GM21576 (cell line): Measurements from ENCODE around the gene AHR.

Experiments
- ATAC-seq: cut with Tn5 transposase; IDR thresholded peaks from one replicate; pipeline ENCODE4 v1.9.1; 2021; ENCODE audit warnings: mild to moderate bottlenecking, moderate library complexity; ENCODE audit not compliant: unreplicated experiment

Gene AHR

DNA sequence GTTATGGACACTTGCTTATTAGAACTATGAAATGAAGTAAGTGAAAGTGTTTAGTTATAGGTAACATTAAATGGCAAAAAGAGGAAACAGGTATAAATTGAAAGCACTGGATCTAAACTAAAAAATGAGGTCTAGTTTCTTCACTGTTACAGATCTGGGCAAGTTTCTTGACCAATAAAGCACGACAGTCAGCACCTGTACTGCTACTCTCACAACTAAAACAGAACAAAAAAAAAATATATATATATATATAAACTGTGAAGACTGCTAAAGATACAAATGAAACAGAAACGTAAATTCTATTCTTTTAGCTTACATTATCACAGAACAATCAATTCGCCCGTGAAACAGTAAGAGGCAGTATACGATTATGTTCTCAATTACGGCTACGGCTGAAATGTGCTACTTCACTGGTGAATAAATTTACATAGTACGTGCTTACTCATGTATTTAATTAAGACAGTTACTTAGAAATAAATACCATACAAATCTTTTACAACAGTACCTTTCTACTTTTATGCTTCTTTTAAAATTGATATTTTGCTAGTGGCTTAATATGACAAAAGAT is 4.2 kb downstream of the AHR start:
- peak; percentile 35 for ATAC-seq

GRCh38 chr7:17304926-17305325 is 6.5 kb downstream of the AHR start:
- no peak for ATAC-seq

DNA sequence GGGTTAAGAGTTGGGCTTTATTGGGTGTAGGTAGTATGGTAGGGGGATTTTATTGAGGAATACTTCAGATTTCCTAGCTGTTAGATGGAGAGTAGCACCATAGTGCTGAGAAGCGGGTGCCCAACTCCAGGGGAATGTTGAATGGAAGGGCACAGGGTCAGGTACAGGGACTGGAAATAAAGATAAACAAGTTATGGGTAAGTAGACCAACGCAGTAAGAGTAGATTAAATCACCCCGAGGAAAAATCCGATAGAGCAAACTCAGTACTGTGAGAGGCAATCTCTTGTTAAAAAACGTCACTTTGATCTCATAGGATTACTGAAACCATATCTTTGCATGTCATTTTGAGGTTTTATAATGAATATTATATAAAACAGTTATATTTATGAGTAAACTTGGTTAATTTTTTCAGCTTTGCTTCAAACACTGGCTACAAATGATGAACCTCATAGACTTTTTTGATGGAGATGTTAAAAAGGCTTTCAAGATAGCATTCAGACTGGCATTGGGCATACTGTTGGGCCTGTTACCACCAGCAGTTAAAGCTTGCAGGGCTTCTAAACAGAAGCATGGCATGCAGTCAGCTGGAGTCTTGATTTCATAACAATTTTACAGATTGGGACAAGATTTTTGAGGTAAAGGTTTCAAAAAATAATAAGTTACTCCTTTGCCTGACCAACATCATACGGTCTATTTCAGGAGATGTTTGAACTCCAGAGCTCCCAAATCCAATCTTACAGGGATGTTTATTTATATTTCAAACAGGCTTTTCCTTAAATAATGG is 7.1 kb downstream of the AHR start:
- no peak for ATAC-seq

GRCh38 chr7:17307000-17307399 is 8.5 kb downstream of the AHR start:
- ATAC-seq = no peak

DNA sequence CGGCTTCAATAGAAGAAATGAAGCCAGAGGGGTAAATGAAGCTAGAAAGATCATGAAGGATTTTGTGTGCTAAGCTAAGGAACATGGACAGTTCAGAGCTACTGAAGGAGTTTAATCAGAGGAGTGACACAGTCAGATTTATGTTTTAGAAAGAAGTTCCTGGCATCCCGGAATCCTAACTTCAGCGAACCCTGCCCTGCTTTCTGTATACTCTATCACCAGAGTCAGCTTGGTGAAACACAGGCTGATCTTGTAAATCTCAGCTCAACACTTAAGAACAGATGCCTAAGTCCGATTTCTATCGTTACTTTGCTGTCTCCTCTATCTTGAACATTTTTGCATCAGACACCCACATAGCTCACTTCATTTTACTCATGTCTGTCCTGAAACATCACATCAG is 9.1 kb downstream of the AHR start:
- ATAC-seq = no peak

- no peak for ATAC-seq
Measured at GRCh38 chr7:17307969-17308648, 9.7 kb downstream of the AHR start.

GRCh38 chr7:17311194-17311593 is 12.7 kb downstream of the AHR start:
- ATAC-seq = no peak

DNA sequence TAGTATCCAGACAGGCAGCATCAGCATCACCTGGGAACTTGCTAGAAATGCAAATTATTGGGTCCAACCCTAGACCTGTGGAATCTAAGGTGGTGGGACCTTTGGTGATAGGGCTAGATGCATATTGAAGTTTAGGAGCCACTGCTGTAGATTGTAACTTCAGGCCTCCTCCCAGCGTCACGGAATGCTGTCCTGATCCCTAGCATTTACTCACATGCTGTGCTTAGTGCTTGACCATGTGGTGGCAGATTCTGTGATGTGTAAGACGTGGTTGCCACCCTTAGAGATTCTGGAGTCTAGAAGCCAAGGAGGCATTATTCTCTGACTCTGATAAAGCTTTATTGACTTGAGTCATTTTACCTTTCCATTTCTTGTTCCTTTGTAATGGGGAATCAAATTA is 13.5 kb downstream of the AHR start:
- no peak for ATAC-seq

- ATAC-seq = no peak
Measured at GRCh38 chr7:17312641-17313040, 14.2 kb downstream of the AHR start.

GRCh38 chr7:17313194-17313593 is 14.7 kb downstream of the AHR start:
- no peak for ATAC-seq

DNA sequence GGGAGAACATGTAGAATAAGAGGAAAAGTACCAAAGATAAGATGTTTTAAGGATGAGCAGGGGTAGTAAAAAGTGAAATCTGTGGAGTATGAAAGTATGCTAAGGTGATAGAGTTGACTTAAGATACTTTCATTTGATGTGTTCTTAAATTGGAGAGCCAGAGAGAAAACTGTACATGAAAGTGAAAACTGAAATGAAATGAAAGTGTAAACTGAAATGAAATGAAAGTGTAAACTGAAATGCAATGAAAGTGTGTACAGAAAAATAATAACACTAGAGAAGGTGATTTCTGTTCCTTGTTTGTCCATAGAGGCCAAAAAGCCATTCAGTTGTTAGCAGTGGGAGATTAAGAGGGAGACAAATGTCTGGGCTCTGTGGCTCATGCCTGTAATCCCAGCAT is 17.5 kb downstream of the AHR start:
- ATAC-seq = peak; percentile 55

DNA sequence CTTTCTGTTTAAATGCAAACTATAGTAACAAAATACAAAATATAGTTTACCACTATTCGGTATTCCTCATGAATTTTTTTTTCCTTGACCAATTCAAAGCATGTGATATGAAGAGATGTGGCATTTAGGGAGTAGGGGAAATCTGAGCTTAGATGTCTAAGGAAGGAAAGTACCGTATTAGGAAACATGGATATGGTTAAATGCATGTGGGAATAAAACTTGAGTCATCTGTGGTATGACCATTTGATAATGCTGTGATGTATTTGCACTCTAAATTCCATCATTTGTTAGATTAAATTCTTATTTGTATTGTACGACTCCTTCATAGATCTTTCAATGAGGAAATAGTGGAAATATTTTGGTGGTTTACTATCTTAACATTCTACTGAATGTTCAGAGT is 19.7 kb downstream of the AHR start:
- ATAC-seq = no peak

- ATAC-seq = no peak
Measured at GRCh38 chr7:17319164-17320101, 21.0 kb downstream of the AHR start.

DNA sequence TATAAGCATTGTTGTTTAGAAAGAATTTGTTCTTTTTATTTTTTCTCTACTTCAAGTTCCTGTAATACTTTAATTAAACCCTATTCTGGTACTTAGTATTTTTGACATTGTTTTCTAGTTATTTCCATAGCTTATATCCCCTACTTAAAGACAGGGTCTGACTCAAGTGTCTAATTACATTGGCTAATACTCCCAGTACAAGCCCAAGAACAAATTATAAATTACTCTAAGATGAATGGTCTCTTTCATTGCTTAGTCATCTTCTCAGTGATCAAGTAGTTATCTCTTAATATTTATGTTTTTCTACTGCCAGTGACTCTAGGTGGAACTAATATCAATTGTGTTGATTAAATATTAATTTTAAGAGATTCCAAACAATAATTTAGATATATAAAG is 21.6 kb downstream of the AHR start:
- ATAC-seq = no peak

DNA sequence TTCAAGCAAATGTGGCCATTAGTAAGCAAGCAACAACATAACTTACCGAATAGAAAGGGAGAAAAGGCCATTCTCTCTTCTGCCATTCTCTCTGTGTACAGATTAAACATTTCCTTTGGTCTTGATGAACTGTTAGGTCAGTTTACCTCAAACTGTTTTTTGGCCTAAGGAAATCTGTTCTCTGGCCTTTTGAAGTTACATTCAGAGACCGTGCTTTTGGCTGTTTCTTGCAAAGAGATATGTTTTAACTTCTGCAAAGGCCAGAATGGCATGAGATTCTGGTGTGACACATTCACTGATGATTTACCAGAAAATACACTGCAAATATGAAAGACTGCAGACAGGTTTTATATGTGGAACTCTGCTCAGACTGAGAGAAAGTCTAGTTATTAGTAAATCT is 22.2 kb downstream of the AHR start:
- no peak for ATAC-seq

- ATAC-seq = no peak
Measured at GRCh38 chr7:17325364-17325763, 26.9 kb downstream of the AHR start.

DNA sequence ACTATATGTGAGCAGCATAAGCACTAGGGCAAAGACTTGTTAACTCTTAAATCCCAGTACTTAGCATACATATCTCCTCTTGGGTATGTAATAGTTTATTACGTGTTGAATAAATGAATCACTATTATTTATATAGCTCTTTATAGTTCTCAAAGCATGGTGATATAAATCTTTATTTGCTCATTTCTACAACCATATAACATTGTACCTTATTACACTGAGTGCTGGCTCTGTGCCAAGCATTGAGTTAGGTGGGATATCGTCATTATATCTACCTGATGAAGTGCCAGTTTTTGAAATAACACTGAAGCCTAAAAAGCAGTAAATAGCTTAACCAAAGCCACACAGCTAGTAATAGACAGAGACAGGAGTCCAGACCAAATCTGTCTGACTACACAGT is 27.9 kb downstream of the AHR start:
- ATAC-seq = no peak

- ATAC-seq = no peak
Measured at GRCh38 chr7:17328641-17329040, 30.2 kb downstream of the AHR start.

DNA sequence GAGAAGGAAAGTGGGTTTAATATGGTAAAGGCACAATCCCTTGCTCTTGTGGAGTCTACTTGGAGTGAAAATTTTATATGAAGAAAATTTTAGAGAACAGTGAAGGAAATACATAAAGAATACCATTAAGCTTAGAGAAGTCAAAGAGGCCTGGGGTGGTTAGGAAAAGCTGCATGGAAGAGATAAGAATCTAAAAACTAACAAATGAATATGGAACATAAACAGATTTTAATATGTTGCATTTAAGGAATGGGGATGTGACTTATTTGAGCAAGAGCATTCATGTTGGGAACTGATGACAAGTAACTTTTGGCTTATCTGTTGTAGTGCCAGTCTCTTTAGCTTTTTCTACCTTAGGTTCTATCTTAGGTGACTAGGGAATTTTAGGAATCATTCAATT is 31.0 kb downstream of the AHR start:
- ATAC-seq = no peak

DNA sequence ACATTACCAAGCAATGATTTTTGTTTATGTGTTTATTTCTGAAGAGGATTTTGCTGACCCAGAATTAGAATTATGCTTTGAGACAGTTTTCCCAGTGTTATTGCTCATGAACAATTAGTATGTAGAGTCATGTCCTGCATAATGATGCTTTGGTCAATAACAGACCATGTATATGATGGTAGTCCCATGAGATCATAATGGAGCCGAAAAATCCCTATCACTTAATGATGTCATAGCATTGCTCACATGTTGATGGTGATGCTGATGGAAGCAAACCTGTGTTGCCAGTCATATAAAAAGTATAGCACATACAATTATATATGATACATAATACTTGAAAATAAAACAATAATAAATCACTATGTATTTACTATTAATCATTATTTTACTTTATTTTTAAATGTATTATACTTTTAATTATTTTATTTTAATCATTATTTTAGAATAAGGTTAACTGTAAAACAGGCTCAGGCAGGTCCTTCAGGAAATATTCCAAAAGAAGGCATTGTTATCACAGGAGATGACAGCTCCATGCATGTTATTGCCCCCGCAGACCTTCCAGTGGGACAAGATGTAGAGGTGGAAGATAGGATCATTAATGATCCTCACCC is 33.5 kb downstream of the AHR start:
- ATAC-seq = no peak

DNA sequence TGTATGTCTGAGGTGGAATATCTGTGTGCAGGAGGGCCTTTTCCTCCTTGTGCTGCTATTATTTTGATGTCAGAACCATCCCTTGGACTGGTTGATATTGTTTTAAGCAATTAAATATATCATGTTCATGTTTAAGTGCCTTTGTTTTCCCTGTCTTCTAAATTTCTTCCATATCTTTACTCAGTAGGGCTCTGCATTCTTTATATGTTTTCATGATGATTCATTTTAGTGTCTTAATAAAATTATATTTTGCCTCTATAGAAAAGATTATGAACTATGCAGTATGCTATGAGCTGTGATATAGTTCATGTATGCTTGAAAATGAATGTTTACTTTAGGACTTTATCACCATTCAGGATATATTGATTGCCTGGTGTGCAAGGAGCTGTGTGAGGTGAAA is 34.8 kb downstream of the AHR start:
- ATAC-seq = no peak
